PFSK-1 (cell line): ENCODE results near the gene WDR53.

ENCODE experiments used
- POLR2AphosphoS5 ChIP-seq: IDR thresholded peaks from 2 replicates; pipeline ENCODE4 v1.6.1; 2012; ENCODE audit warnings: low read depth, mild to moderate bottlenecking, control low read depth, low read length, moderate library complexity
- SIN3A ChIP-seq: IDR thresholded peaks from 2 replicates; pipeline ENCODE4 v1.6.1; 2012; ENCODE audit warnings: mild to moderate bottlenecking, low read length, moderate library complexity, borderline replicate concordance; ENCODE audit not compliant: insufficient read depth
- TF ChIP-seq, protein P1 (sequence below), 2 experiments: IDR thresholded peaks; 2 replicates each; pipeline versions ENCODE4 v1.6.1 to v1.8.0; 2011 to 2012; ENCODE audit warnings: low read depth in 2 of 2, low read length in 2 of 2, control low read depth in 1 of 2, inconsistent platforms in 1 of 2, mild to moderate bottlenecking in 1 of 2, moderate library complexity in 1 of 2; ENCODE audit not compliant: insufficient read depth in 1 of 2

DNA sequence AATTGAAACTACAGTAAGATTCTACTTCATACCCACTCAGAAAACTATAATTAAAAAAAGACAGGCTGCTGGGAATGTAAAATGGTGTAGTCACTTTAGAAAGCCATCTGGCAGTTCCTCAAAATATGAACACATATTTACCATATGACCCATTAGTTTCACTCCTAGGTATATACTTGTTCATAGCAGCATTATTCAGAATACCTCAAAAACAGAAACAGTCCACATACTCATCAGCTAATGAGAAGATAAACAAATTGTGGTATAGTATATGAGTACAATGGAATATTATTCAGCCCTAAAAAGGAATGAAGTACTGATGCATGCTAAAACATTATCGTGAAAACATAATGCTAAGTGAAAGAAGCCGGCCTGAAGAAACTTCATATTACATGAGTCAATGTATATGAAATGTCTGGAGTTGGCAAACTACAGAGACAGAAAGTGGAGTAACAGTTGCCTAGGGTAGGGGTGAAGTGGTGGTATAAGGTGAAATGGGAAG lies 23.8 kb downstream of the WDR53 start:
- TF ChIP-seq POLR2AphosphoS5 (no peak), SIN3A (no peak)
- TF ChIP-seq, protein P1, sequence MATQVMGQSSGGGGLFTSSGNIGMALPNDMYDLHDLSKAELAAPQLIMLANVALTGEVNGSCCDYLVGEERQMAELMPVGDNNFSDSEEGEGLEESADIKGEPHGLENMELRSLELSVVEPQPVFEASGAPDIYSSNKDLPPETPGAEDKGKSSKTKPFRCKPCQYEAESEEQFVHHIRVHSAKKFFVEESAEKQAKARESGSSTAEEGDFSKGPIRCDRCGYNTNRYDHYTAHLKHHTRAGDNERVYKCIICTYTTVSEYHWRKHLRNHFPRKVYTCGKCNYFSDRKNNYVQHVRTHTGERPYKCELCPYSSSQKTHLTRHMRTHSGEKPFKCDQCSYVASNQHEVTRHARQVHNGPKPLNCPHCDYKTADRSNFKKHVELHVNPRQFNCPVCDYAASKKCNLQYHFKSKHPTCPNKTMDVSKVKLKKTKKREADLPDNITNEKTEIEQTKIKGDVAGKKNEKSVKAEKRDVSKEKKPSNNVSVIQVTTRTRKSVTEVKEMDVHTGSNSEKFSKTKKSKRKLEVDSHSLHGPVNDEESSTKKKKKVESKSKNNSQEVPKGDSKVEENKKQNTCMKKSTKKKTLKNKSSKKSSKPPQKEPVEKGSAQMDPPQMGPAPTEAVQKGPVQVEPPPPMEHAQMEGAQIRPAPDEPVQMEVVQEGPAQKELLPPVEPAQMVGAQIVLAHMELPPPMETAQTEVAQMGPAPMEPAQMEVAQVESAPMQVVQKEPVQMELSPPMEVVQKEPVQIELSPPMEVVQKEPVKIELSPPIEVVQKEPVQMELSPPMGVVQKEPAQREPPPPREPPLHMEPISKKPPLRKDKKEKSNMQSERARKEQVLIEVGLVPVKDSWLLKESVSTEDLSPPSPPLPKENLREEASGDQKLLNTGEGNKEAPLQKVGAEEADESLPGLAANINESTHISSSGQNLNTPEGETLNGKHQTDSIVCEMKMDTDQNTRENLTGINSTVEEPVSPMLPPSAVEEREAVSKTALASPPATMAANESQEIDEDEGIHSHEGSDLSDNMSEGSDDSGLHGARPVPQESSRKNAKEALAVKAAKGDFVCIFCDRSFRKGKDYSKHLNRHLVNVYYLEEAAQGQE (IDR thresholded peaks at IDR 0.05; ENCODE audit: insufficient read depth in 1 of 2, low read depth in 2 of 2, low read length in 2 of 2): no peak
